B cell (primary cell): ENCODE data around the gene TCF7L1.

Source experiments
- CTCF ChIP-seq: fragments of 200-600 bp; IDR thresholded peaks from one replicate; pipeline ENCODE4 v1.8.0; 2022; ENCODE audit warnings: antibody characterized with exemption, mild to moderate bottlenecking
- EZH2 ChIP-seq: IDR thresholded peaks from 2 replicates; pipeline ENCODE4 v1.6.1; 2012; ENCODE audit warnings: borderline replicate concordance, low read depth, mild to moderate bottlenecking, moderate library complexity, low read length; ENCODE audit not compliant: insufficient read depth, poor library complexity, severe bottlenecking

- TF ChIP-seq CTCF, result no peak
- no peak for TF ChIP-seq EZH2
Observed at GRCh38 chr2:85244828-85245227, 111.6 kb downstream of the TCF7L1 start.
